ENCODE measurements around the gene S100A2.
A peak's percentile ranks its signal among the peaks of the same experiment; 100 is the strongest.

GRCh38 chr1:153533689-153534201, 31.9 kb downstream of the S100A2 start:
- TF ChIP-seq CTCF (IDR thresholded peaks at IDR 0.05) (no peak), POLR2A (IDR thresholded peaks at IDR 0.05) (no peak), POLR2AphosphoS5 (IDR thresholded peaks at IDR 0.05) (peak in 1 of 3 donors; percentile 18)
